Esophagus squamous epithelium (tissue), 5 donors: Measurements from ENCODE around the gene WNK1. TPM values are rescaled to one million over a fixed set of nuclear protein-coding genes. Genes with fewer than 3 reads are reported as not detected.
A peak's percentile ranks its signal among the peaks of the same experiment; 100 is the strongest.

ENCODE experiments used
- DNase-seq: peaks from one replicate; lab custom pipeline; 2025; lab: John Stamatoyannopoulos, UW
- H3K27ac ChIP-seq, 4 donors: fragments of 200-600 bp; sonication (generic); one replicate each; pipeline ENCODE4 v1.5.1; 2016 to 2019; ENCODE audit warnings: mild to moderate bottlenecking in 1 of 4
- H3K27me3 ChIP-seq, 4 donors: fragments of 200-600 bp; sonication (generic); 1 replicate in 3 of 4; 2 replicates in 1 of 4; pipeline versions ENCODE4 v1.5.1 to v1.6.0; 2017 to 2021; ENCODE audit warnings: antibody characterized with exemption in 1 of 4
- H3K36me3 ChIP-seq, 3 donors: fragments of 200-600 bp; sonication (generic); one replicate each; pipeline ENCODE4 v1.5.1; 2016 to 2019
- H3K4me1 ChIP-seq, 3 donors: fragments of 200-600 bp; sonication (generic); one replicate each; pipeline ENCODE4 v1.5.1; 2017 to 2019
- H3K4me3 ChIP-seq, 4 donors: fragments of 200-600 bp; sonication (generic); 1 replicate in 3 of 4; 2 replicates in 1 of 4; pipeline ENCODE4 v1.5.1; 2016 to 2019; ENCODE audit warnings: mild to moderate bottlenecking in 2 of 4, moderate library complexity in 1 of 4
- H3K9me3 ChIP-seq, 3 donors: fragments of 200-600 bp; sonication (generic); one replicate each; pipeline ENCODE4 v1.5.1; 2016 to 2019
- CTCF ChIP-seq, 6 experiments: fragments of 450-650 bp in 4 of 6; fragments of 200-600 bp in 2 of 6; sonication (generic) in 2 of 6; IDR thresholded peaks; one replicate each; pipeline ENCODE4 v1.5.1; 2016 to 2019; ENCODE audit warnings: antibody characterized with exemption in 6 of 6, mild to moderate bottlenecking in 4 of 6, moderate library complexity in 4 of 6
- POLR2A ChIP-seq, 4 donors: fragments of 450-650 bp; IDR thresholded peaks; one replicate each; pipeline ENCODE4 v1.6.1; 2017; ENCODE audit warnings: antibody characterized with exemption in 4 of 4, mild to moderate bottlenecking in 4 of 4, moderate library complexity in 3 of 4
- WGBS, 2 donors: methylation state at CpG; one replicate each; pipeline ENCODE4 v1.1.5; 2018; 5-methylcytosine and 5-hydroxymethylcytosine counted together
- intact Hi-C: fragments of 100-400 bp; cut with DNase I; formaldehyde crosslinking; loops from one replicate; pipeline ENCODE4 v1.15.0; 2022
- total RNA-seq, 4 donors: library from RNA; depleted of rRNA; stranded (reverse); fragments of >200 nt; gene quantifications; one replicate each; pipeline ENCODE4 v1.1.0, GENCODE V29; 2016
- donor health status: DM: yes; HTN: yes; CAD: no.

The WNK1 gene
- total RNA-seq, 4 donors from 2014 or later = 120 to 269 (median 204) TPM

- WGBS, 2 donors = 89 to 94% methylated on average over 9 of the region's 9 CpGs
- intact Hi-C loops = no loop called here
- H3K27ac ChIP-seq = no peak overlapping the region
- TF ChIP-seq POLR2A (IDR thresholded peaks at IDR 0.05) = no peak
- peaks cover 0 to 20% (median 0%) of the 10 kb centered on the region in 3 donors for H3K4me1 ChIP-seq
- no peak overlapping the region for H3K4me3 ChIP-seq
- H3K9me3 ChIP-seq = no peaks in the 10 kb centered on the region
- no peaks in the 10 kb centered on the region for H3K27me3 ChIP-seq
- DNase-seq = no peak
- H3K36me3 ChIP-seq = no peaks in the 10 kb centered on the region
These were observed 21.8 kb upstream of the WNK1 start for GRCh38 chr12:730550-730949.

- no peak for DNase-seq
- Histone ChIP-seq H3K27ac (peak overlapping the region in 3 of 4 donors; percentile 22 to 53 (median 36)), H3K9me3 (no peaks in the 10 kb centered on the region), H3K27me3 (no peaks in the 10 kb centered on the region), H3K36me3 (no peaks in the 10 kb centered on the region), H3K4me3 (no peak overlapping the region), H3K4me1 (peaks cover 0 to 5% (median 0%) of the 10 kb centered on the region in 3 donors)
- intact Hi-C loops = no loop called here
- WGBS, 2 donors = 59 to 65% methylated on average over 10 of the region's 10 CpGs
- no peak for TF ChIP-seq POLR2A (IDR thresholded peaks at IDR 0.05)
- TF ChIP-seq CTCF (IDR thresholded peaks at IDR 0.05) = no peak
These were observed 15.1 kb upstream of the WNK1 start for GRCh38 chr12:737122-737739.

GRCh38 chr12:738712-739111 lies 13.7 kb upstream of the WNK1 start:
- Histone ChIP-seq H3K4me1 (peaks cover 0 to 5% (median 0%) of the 10 kb centered on the region in 3 donors), H3K9me3 (no peaks in the 10 kb centered on the region), H3K27me3 (no peaks in the 10 kb centered on the region), H3K36me3 (no peaks in the 10 kb centered on the region), H3K4me3 (no peak overlapping the region), H3K27ac (peak overlapping the region in 3 of 4 donors; percentile 36 to 53 (median 52))
- no peak for DNase-seq
- intact Hi-C loops = no loop called here
- 74 to 78% methylated on average over 2 of the region's 2 CpGs for WGBS, 2 donors
- TF ChIP-seq CTCF (IDR thresholded peaks at IDR 0.05) (no peak), POLR2A (IDR thresholded peaks at IDR 0.05) (no peak)

- 93 to 94% methylated on average over 9 of the region's 9 CpGs for WGBS, 2 donors
- Histone ChIP-seq H3K4me3 (no peak overlapping the region), H3K36me3 (no peaks in the 10 kb centered on the region), H3K4me1 (peaks cover 0 to 5% (median 0%) of the 10 kb centered on the region in 3 donors), H3K27ac (peak overlapping the region in 2 of 4 donors; percentile 31 to 36), H3K27me3 (no peaks in the 10 kb centered on the region), H3K9me3 (no peaks in the 10 kb centered on the region)
- no peak for TF ChIP-seq CTCF (IDR thresholded peaks at IDR 0.05)
- TF ChIP-seq POLR2A (IDR thresholded peaks at IDR 0.05) = no peak
- intact Hi-C loops = no loop called here
- no peak for DNase-seq
These were observed 13.0 kb upstream of the WNK1 start for GRCh38 chr12:739349-739748.

- H3K9me3 ChIP-seq = no peaks in the 10 kb centered on the region
- WGBS, 2 donors = 36 to 54% methylated on average over 6 of the region's 6 CpGs
- H3K27ac ChIP-seq = no peak overlapping the region
- no peaks in the 10 kb centered on the region for H3K36me3 ChIP-seq
- intact Hi-C loops = no loop called here
- no peak overlapping the region for H3K4me3 ChIP-seq
- DNase-seq = no peak
- no peaks in the 10 kb centered on the region for H3K27me3 ChIP-seq
- TF ChIP-seq POLR2A (IDR thresholded peaks at IDR 0.05) (no peak), CTCF (IDR thresholded peaks at IDR 0.05) (no peak)
- peaks cover 0 to 5% (median 0%) of the 10 kb centered on the region in 3 donors for H3K4me1 ChIP-seq
These were observed 11.5 kb upstream of the WNK1 start for GRCh38 chr12:740921-741320.
